Suprapubic skin (tissue), 4 donors: ENCODE data around the gene ADTRP. TPM values are rescaled to one million over a fixed set of nuclear protein-coding genes. Genes with fewer than 3 reads are reported as not detected.
A peak's percentile ranks its signal among the peaks of the same experiment; 100 is the strongest.

Experiments
- DNase-seq, 2 donors: peaks; one replicate each; pipeline ENCODE4 v3.0.0-alpha.2; 2019; ENCODE audit warnings: low spot score in 2 of 2
- H3K27ac ChIP-seq: fragments of 200-600 bp; sonication (generic); one replicate; pipeline ENCODE4 v1.5.1; 2019
- H3K27me3 ChIP-seq: fragments of 200-600 bp; sonication (generic); one replicate; pipeline ENCODE4 v1.5.1; 2019
- H3K36me3 ChIP-seq: fragments of 200-600 bp; sonication (generic); one replicate; pipeline ENCODE4 v1.5.1; 2019
- H3K4me1 ChIP-seq: fragments of 200-600 bp; sonication (generic); one replicate; pipeline ENCODE4 v1.5.1; 2019
- H3K4me3 ChIP-seq: fragments of 200-600 bp; sonication (generic); one replicate; pipeline ENCODE4 v1.5.1; 2019; ENCODE audit warnings: mild to moderate bottlenecking
- H3K9me3 ChIP-seq: fragments of 200-600 bp; sonication (generic); one replicate; pipeline ENCODE4 v1.5.1; 2019
- CTCF ChIP-seq, 2 donors: fragments of 200-600 bp in 1 of 2; fragments of 450-650 bp in 1 of 2; sonication (generic) in 1 of 2; IDR thresholded peaks; one replicate each; pipeline ENCODE4 v1.5.1; 2016 to 2019; ENCODE audit warnings: antibody characterized with exemption in 2 of 2, mild to moderate bottlenecking in 1 of 2, moderate library complexity in 1 of 2
- EP300 ChIP-seq: sonication (generic); formaldehyde crosslinking; IDR thresholded peaks from one replicate; pipeline ENCODE4 v1.6.1; 2017; ENCODE audit warnings: antibody characterized with exemption
- POLR2A ChIP-seq, 2 donors: fragments of 450-650 bp; IDR thresholded peaks; one replicate each; pipeline ENCODE4 v1.6.1; 2017; ENCODE audit warnings: antibody characterized with exemption in 2 of 2, mild to moderate bottlenecking in 2 of 2, moderate library complexity in 2 of 2
- POLR2AphosphoS5 ChIP-seq, 3 donors: sonication (generic); formaldehyde crosslinking; IDR thresholded peaks; one replicate each; pipeline ENCODE4 v1.6.1; 2017; ENCODE audit warnings: antibody characterized with exemption in 3 of 3
- WGBS: methylation state at CpG from one replicate; pipeline ENCODE4 v1.1.5; 2018; 5-methylcytosine and 5-hydroxymethylcytosine counted together
- total RNA-seq, 4 donors: library from RNA; depleted of rRNA; stranded (reverse); fragments of >200 nt; gene quantifications; one replicate each; pipeline ENCODE4 v1.1.0, GENCODE V29; 2016

Gene ADTRP
- total RNA-seq, 4 donors from 2014 or later, result 19.6 to 39.5 (median 26.2) TPM

- no peak for DNase-seq
- Histone ChIP-seq H3K27ac (no peak overlapping the region), H3K36me3 (no peaks in the 10 kb centered on the region), H3K4me3 (no peak overlapping the region), H3K4me1 (peaks cover 8% of the 10 kb centered on the region), H3K27me3 (no peaks in the 10 kb centered on the region), H3K9me3 (no peaks in the 10 kb centered on the region)
- TF ChIP-seq POLR2AphosphoS5 (IDR thresholded peaks at IDR 0.05), result no peak
- TF ChIP-seq POLR2A (IDR thresholded peaks at IDR 0.05), result no peak
- TF ChIP-seq EP300, result no peak
- no peak for TF ChIP-seq CTCF (IDR thresholded peaks at IDR 0.05)
- 70% methylated on average over 7 of the region's 7 CpGs for WGBS
Observed at GRCh38 chr6:11750682-11751081, 27.9 kb downstream of the ADTRP start.

GRCh38 chr6:11748591-11749210, 29.9 kb downstream of the ADTRP start:
- Histone ChIP-seq H3K27me3 (no peaks in the 10 kb centered on the region), H3K36me3 (no peaks in the 10 kb centered on the region), H3K9me3 (no peaks in the 10 kb centered on the region), H3K27ac (no peak overlapping the region), H3K4me1 (peaks cover 9% of the 10 kb centered on the region), H3K4me3 (no peak overlapping the region)
- no peak for TF ChIP-seq POLR2A (IDR thresholded peaks at IDR 0.05)
- TF ChIP-seq CTCF (IDR thresholded peaks at IDR 0.05), result no peak
- no peak for TF ChIP-seq EP300
- TF ChIP-seq POLR2AphosphoS5 (IDR thresholded peaks at IDR 0.05), result no peak
- WGBS, result 79% methylated on average over 7 of the region's 7 CpGs
- no peak for DNase-seq

- Histone ChIP-seq H3K27ac (no peak overlapping the region), H3K4me1 (peaks cover 9% of the 10 kb centered on the region), H3K27me3 (no peaks in the 10 kb centered on the region), H3K36me3 (no peaks in the 10 kb centered on the region), H3K9me3 (no peaks in the 10 kb centered on the region), H3K4me3 (no peak overlapping the region)
- DNase-seq, result no peak
- TF ChIP-seq POLR2AphosphoS5 (IDR thresholded peaks at IDR 0.05) (no peak), POLR2A (IDR thresholded peaks at IDR 0.05) (no peak), CTCF (IDR thresholded peaks at IDR 0.05) (no peak), EP300 (no peak)
- 78% methylated on average over 3 of the region's 3 CpGs for WGBS
Observed at GRCh38 chr6:11747021-11747420, 31.6 kb downstream of the ADTRP start.

- 13% methylated on average over 3 of the region's 3 CpGs for WGBS
- peaks cover 9% of the 10 kb centered on the region for H3K4me1 ChIP-seq
- H3K27me3 ChIP-seq, result no peaks in the 10 kb centered on the region
- TF ChIP-seq EP300 (no peak), POLR2AphosphoS5 (IDR thresholded peaks at IDR 0.05) (peak in 2 of 3 donors; percentile 50 to 83)
- H3K27ac ChIP-seq, result peak overlapping the region; percentile 62
- no peak overlapping the region for H3K4me3 ChIP-seq
- H3K36me3 ChIP-seq, result no peaks in the 10 kb centered on the region
- DNase-seq, result peak; percentile 82 to 91
- no peaks in the 10 kb centered on the region for H3K9me3 ChIP-seq
Observed at GRCh38 chr6:11744753-11745152, 33.9 kb downstream of the ADTRP start.

- Histone ChIP-seq H3K4me3 (no peak overlapping the region), H3K36me3 (no peaks in the 10 kb centered on the region), H3K27ac (peak overlapping the region; percentile 31), H3K9me3 (no peaks in the 10 kb centered on the region), H3K4me1 (peaks cover 9% of the 10 kb centered on the region), H3K27me3 (no peaks in the 10 kb centered on the region)
- no peak for TF ChIP-seq CTCF (IDR thresholded peaks at IDR 0.05)
- TF ChIP-seq EP300, result no peak
- TF ChIP-seq POLR2A (IDR thresholded peaks at IDR 0.05), result no peak
- no peak for TF ChIP-seq POLR2AphosphoS5 (IDR thresholded peaks at IDR 0.05)
- WGBS, result 71% methylated on average over 1 of the region's 1 CpG
- DNase-seq, result no peak
Observed at GRCh38 chr6:11744101-11744500, 34.5 kb downstream of the ADTRP start.

GRCh38 chr6:11740875-11741274, 37.7 kb downstream of the ADTRP start:
- no peak for TF ChIP-seq EP300
- no peak for TF ChIP-seq POLR2A (IDR thresholded peaks at IDR 0.05)
- no peak for TF ChIP-seq CTCF (IDR thresholded peaks at IDR 0.05)
- TF ChIP-seq POLR2AphosphoS5 (IDR thresholded peaks at IDR 0.05), result no peak
- Histone ChIP-seq H3K4me1 (peaks cover 9% of the 10 kb centered on the region), H3K36me3 (no peaks in the 10 kb centered on the region), H3K9me3 (no peaks in the 10 kb centered on the region), H3K27ac (no peak overlapping the region), H3K27me3 (no peaks in the 10 kb centered on the region), H3K4me3 (no peak overlapping the region)
- 76% methylated on average over 4 of the region's 4 CpGs for WGBS
- DNase-seq, result no peak
